Keratinocyte (primary cell): ENCODE data around the gene CPS1. TPM values are rescaled to one million over a fixed set of nuclear protein-coding genes. Genes with fewer than 3 reads are reported as not detected.

Experiments used
- DNase-seq: peaks from one replicate; pipeline ENCODE4 v3.0.0-alpha.2; 2011; ENCODE audit warnings: low read depth, missing footprints, low spot score
- FAIRE-seq: peaks from 2 replicates; lab custom pipeline; 2011; peaks lifted over from hg19 to GRCh38; lab: Jason Lieb, UNC
- H2AFZ ChIP-seq: 2 replicates; pipeline ENCODE4 v1.6.0; 2012; ENCODE audit warnings: low read length, control low read depth, inconsistent platforms; ENCODE audit not compliant: control insufficient read depth
- H3K27ac ChIP-seq: 2 replicates; pipeline ENCODE4 v1.5.1; 2011; ENCODE audit warnings: low read length; ENCODE audit not compliant: control insufficient read depth, insufficient read depth
- H3K27me3 ChIP-seq: 3 replicates; pipeline ENCODE4 v1.6.0; 2011; ENCODE audit warnings: low read length; ENCODE audit not compliant: control insufficient read depth, insufficient read depth; ENCODE audit errors: extremely low read depth
- H3K36me3 ChIP-seq, 2 experiments: 2 replicates in 1 of 2; 3 replicates in 1 of 2; pipeline ENCODE4 v1.5.1; 2011; ENCODE audit warnings: low read length in 2 of 2, mild to moderate bottlenecking in 1 of 2; ENCODE audit not compliant: control insufficient read depth in 2 of 2, insufficient read depth in 2 of 2; ENCODE audit errors: extremely low read depth in 1 of 2
- H3K4me1 ChIP-seq: 3 replicates; pipeline ENCODE4 v1.5.1; 2011; ENCODE audit warnings: low read length; ENCODE audit not compliant: control insufficient read depth, insufficient read depth; ENCODE audit errors: extremely low read depth
- H3K4me2 ChIP-seq: 3 replicates; pipeline ENCODE4 v1.6.0; 2011; ENCODE audit warnings: low read depth, low read length; ENCODE audit not compliant: control insufficient read depth, insufficient read depth; ENCODE audit errors: extremely low read depth
- H3K4me3 ChIP-seq, 3 experiments: fragments of 200-600 bp in 1 of 3; sonication (generic) in 1 of 3; 2 replicates in 2 of 3; 3 replicates in 1 of 3; pipeline ENCODE4 v1.5.1; 2011 to 2016; ENCODE audit warnings: low read length in 3 of 3, mild to moderate bottlenecking in 3 of 3, control low read depth in 2 of 3, inconsistent platforms in 1 of 3, low read depth in 1 of 3, mixed read lengths in 1 of 3, mixed run types in 1 of 3, moderate library complexity in 1 of 3; ENCODE audit not compliant: control insufficient read depth in 2 of 3, insufficient read depth in 2 of 3; ENCODE audit errors: extremely low read depth in 1 of 3
- H3K79me2 ChIP-seq: 2 replicates; pipeline ENCODE4 v1.6.0; 2012; ENCODE audit warnings: low read length; ENCODE audit not compliant: control insufficient read depth, insufficient read depth
- H3K9ac ChIP-seq: 3 replicates; pipeline ENCODE4 v1.6.0; 2011; ENCODE audit warnings: low read length; ENCODE audit not compliant: control insufficient read depth, insufficient read depth; ENCODE audit errors: extremely low read depth
- H3K9me1 ChIP-seq: 3 replicates; pipeline ENCODE4 v1.6.0; 2011; ENCODE audit warnings: low read length; ENCODE audit not compliant: control insufficient read depth, insufficient read depth; ENCODE audit errors: extremely low read depth
- H3K9me3 ChIP-seq: 2 replicates; pipeline ENCODE4 v1.5.1; 2012; ENCODE audit warnings: low read depth, low read length; ENCODE audit not compliant: control insufficient read depth
- H4K20me1 ChIP-seq: 3 replicates; pipeline ENCODE4 v1.6.0; 2011; ENCODE audit warnings: low read length; ENCODE audit not compliant: control insufficient read depth, insufficient read depth; ENCODE audit errors: extremely low read depth
- CTCF ChIP-seq, 3 experiments: IDR thresholded peaks in 1 of 3; conservative IDR thresholded peaks in 1 of 3; optimal IDR thresholded peaks in 1 of 3; 2 replicates in 2 of 3; 3 replicates in 1 of 3; pipeline versions ENCODE3 to v1.5.1; 2011; ENCODE audit warnings: low read length in 3 of 3, mild to moderate bottlenecking in 3 of 3, moderate library complexity in 2 of 3, control low read depth in 1 of 3, inconsistent platforms in 1 of 3; ENCODE audit not compliant: insufficient read depth in 2 of 3; ENCODE audit errors: extremely low read depth in 1 of 3
- EZH2 ChIP-seq: IDR thresholded peaks from one replicate; pipeline ENCODE4 v1.6.1; 2012; ENCODE audit warnings: inconsistent platforms, mild to moderate bottlenecking, low read length, moderate library complexity
- dilution Hi-C: fragments of 300-500 bp; cut with MboI; formaldehyde crosslinking; loops from one replicate; pipeline ENCODE4 v1.7.0; 2020; ENCODE audit warnings: low sequenced_read_pairs; ENCODE audit not compliant: extremely low pct_ligation_motif_present
- polyA plus RNA-seq, 5 experiments: library from polyadenylated mRNA; depleted of rRNA in 3 of 5; stranded (reverse) in 3 of 5; stranded (forward) in 1 of 5; unstranded in 1 of 5; fragments of >200 nt; gene quantifications; 1 replicate in 1 of 5; 2 replicates in 3 of 5; 3 replicates in 1 of 5; pipeline versions ENCODE4 v1.2.1 to v1.2.3, GENCODE V29; 2011 to 2012; ENCODE audit warnings: missing spikeins in 2 of 5, low read depth in 1 of 5, low replicate concordance in 1 of 5

Gene CPS1
- polyA plus RNA-seq, 1 donor (not counting 4 experiments of a cell fraction or from before 2014, with no cell fraction given): 33.0 TPM

DNA sequence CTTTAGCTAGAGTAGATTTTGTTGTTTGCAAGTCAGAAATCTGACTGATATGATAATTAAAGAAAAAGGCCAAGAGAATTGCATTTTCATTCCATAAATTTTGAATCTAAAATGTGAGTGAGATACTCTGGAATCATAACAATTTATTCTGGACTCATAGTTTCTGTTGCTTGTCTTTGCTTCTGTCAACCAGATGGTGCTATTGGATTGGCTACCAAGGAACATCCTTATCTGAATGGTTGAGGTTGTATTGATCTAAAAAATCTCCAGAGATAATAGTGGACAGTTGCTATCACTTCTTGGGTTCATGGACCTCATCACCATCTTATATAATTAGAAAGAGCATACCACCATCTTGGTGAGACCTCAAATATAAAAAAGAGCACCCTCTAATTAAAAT lies 34.0 kb upstream of the CPS1 start:
- Histone ChIP-seq H3K79me2 (no peaks in the 10 kb centered on the region), H3K9ac (no peak overlapping the region), H3K36me3 (no peaks in the 10 kb centered on the region), H4K20me1 (no peaks in the 10 kb centered on the region), H2AFZ (no peak overlapping the region), H3K27ac (no peak overlapping the region), H3K4me3 (no peak overlapping the region), H3K4me1 (no peaks in the 10 kb centered on the region), H3K9me1 (no peaks in the 10 kb centered on the region), H3K4me2 (no peak overlapping the region), H3K27me3 (no peaks in the 10 kb centered on the region), H3K9me3 (no peaks in the 10 kb centered on the region)
- DNase-seq (no peak), FAIRE-seq (no peak)
- TF ChIP-seq EZH2 (no peak), CTCF (optimal IDR thresholded peaks at IDR 0.05 in 1 of 3, IDR thresholded peaks at IDR 0.05 in 1 of 3, conservative IDR thresholded peaks at IDR 0.05 in 1 of 3; ENCODE audit: extremely low read depth in 1 of 3, insufficient read depth in 2 of 3, low read length in 3 of 3) (no peak)
- dilution Hi-C loops: no loop called here

GRCh38 chr2:210523650-210524289 lies 32.6 kb upstream of the CPS1 start:
- H3K9me1 ChIP-seq: no peaks in the 10 kb centered on the region
- TF ChIP-seq CTCF (optimal IDR thresholded peaks at IDR 0.05 in 1 of 3, IDR thresholded peaks at IDR 0.05 in 1 of 3, conservative IDR thresholded peaks at IDR 0.05 in 1 of 3; ENCODE audit: extremely low read depth in 1 of 3, insufficient read depth in 2 of 3, low read length in 3 of 3) (no peak), EZH2 (no peak)
- H3K4me1 ChIP-seq: no peaks in the 10 kb centered on the region
- H3K4me3 ChIP-seq: no peak overlapping the region
- H3K9me3 ChIP-seq: no peaks in the 10 kb centered on the region
- no peak overlapping the region for H3K4me2 ChIP-seq
- H2AFZ ChIP-seq: no peak overlapping the region
- no peaks in the 10 kb centered on the region for H3K27me3 ChIP-seq
- no peak overlapping the region for H3K27ac ChIP-seq
- no peaks in the 10 kb centered on the region for H3K79me2 ChIP-seq
- no peaks in the 10 kb centered on the region for H3K36me3 ChIP-seq
- DNase-seq: no peak
- no peak for FAIRE-seq
- dilution Hi-C loops: no loop called here
- no peaks in the 10 kb centered on the region for H4K20me1 ChIP-seq
- H3K9ac ChIP-seq: no peak overlapping the region
